IPS-NIHi11 (cell line): Measurements from ENCODE around the gene NDUFS8.

ENCODE experiments used
- DNase-seq: peaks from one replicate; pipeline ENCODE4 v3.0.0; 2012; ENCODE audit warnings: mixed read lengths, low spot score

The NDUFS8 gene

DNA sequence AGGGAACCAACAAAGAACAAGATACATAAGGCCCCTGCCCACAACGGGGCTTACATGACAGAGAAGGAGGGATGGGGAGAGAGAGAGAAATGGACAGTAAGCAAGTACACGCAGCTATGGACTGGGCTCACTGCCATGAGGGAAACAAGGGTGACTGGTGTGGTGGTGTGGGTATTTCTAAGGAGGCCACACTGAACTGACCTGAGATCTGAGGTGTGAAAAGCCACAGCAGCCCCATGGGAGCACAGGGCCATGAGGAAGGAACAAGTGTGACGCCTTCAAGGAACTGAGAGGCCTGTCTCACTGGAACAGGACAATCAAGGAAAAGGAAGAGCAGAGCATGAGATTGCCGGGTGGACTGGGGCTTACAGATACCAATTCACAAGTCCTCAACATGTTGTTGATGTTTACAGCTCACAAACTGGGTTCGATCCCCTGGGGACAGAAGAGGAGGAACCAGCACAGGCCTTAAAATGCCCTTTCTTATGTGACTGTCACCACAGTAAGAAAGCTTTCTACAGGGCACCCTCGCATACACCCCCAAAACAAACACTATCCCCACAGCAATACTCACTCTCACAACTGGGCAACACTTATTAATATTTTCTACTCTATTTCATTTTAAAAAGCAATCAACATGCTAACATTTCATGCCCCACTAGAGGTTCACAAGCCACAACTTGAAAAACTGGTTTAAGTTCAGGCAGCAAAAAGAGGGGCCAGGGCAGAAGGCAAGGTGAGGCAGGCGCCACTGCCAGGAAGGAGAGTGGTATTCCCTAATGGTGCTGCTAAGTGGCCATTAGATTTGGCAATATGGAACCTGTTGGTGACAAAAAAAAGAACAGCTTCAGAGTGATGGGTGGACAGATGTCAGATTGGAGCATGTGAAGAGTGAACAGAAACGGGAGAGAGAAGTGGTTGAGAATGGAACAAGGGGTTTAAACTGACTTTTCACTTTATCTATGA is 47.4 kb downstream of the NDUFS8 start:
- DNase-seq = no peak

- no peak for DNase-seq
Measured at GRCh38 chr11:68080860-68081259, 50.4 kb downstream of the NDUFS8 start.

GRCh38 chr11:68081691-68082090 is 51.2 kb downstream of the NDUFS8 start:
- no peak for DNase-seq

DNA sequence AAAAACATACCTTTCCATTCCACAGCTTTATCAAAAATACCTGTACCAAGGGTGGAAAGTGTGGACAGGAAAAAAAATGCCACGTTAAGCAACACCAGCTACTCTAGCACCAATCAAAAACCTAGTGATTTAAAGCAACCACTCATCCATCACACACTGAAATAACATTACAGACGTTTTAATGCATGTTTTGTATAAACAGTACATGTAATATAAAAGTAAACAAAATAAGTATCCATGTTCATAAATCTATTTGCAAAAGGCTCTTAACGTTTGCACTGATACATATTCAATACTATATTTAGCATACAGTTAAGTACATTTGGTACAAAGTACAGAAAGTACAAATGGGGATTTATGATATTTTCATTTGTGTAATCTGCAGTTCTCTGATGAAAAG is 52.0 kb downstream of the NDUFS8 start:
- no peak for DNase-seq

- no peak for DNase-seq
Measured at GRCh38 chr11:68083517-68083916, 53.0 kb downstream of the NDUFS8 start.
